ENCODE results near the gene LDB1.
A peak's percentile ranks its signal among the peaks of the same experiment; 100 is the strongest.

The LDB1 gene

GRCh38 chr10:102120142-102120990, at the start of gene LDB1:
LDB1 (minus strand) TSS chr10:102120368; CDS start chr10:102120110, 258 bp downstream.
- peak within 1 kb of the TSS; percentile 91 for H3K27ac ChIP-seq
- TF ChIP-seq CTCF (conservative IDR thresholded peaks at IDR 0.05) (no peak; the same call in 1 of the 2 replicates), ZFX (IDR thresholded peaks at IDR 0.05) (peak; percentile 90)

GRCh38 chr10:102167861-102168260, 47.7 kb upstream of the LDB1 start:
- no peak for TF ChIP-seq CTCF (conservative IDR thresholded peaks at IDR 0.05)
- no peak for TF ChIP-seq ZFX (IDR thresholded peaks at IDR 0.05)
- H3K27ac ChIP-seq = no peak overlapping the region

GRCh38 chr10:102163342-102163989, 43.3 kb upstream of the LDB1 start:
- TF ChIP-seq CTCF (conservative IDR thresholded peaks at IDR 0.05) (no peak), ZFX (IDR thresholded peaks at IDR 0.05) (no peak)
- H3K27ac ChIP-seq = no peak overlapping the region

- H3K27ac ChIP-seq = no peak overlapping the region
- TF ChIP-seq CTCF (conservative IDR thresholded peaks at IDR 0.05) = no peak
- no peak for TF ChIP-seq ZFX (IDR thresholded peaks at IDR 0.05)
Measured at GRCh38 chr10:102159831-102160230, 39.7 kb upstream of the LDB1 start.

- TF ChIP-seq CTCF (conservative IDR thresholded peaks at IDR 0.05) = no peak
- TF ChIP-seq ZFX (IDR thresholded peaks at IDR 0.05) = no peak
- no peak overlapping the region for H3K27ac ChIP-seq
Measured at GRCh38 chr10:102159051-102159597, 39.0 kb upstream of the LDB1 start.

GRCh38 chr10:102157224-102157623, 37.1 kb upstream of the LDB1 start:
- H3K27ac ChIP-seq = 0 out of 2 replicates have a peak overlapping the region, but pooled peaks have one; percentile 25
- TF ChIP-seq ZFX (IDR thresholded peaks at IDR 0.05) (no peak), CTCF (conservative IDR thresholded peaks at IDR 0.05) (no peak)

Data from C4-2B (cell line).